Thoracic aorta (tissue), 2 donors: ENCODE measurements around the gene ATP1A3. TPM values are rescaled to one million over a fixed set of nuclear protein-coding genes. Genes with fewer than 3 reads are reported as not detected.

Experiments
- ATAC-seq: fragments of 150-250 bp; one replicate; pipeline ENCODE4 v1.8.0; 2017; ENCODE audit warnings: low read depth; ENCODE audit not compliant: insufficient number of reproducible peaks, low FRiP score
- DNase-seq: peaks from one replicate; pipeline ENCODE4 v3.0.0-alpha.2; 2020; ENCODE audit warnings: low spot score
- H3K27ac ChIP-seq, 2 donors: fragments of 200-600 bp; sonication (generic); 1 replicate in 1 of 2; 2 replicates in 1 of 2; pipeline ENCODE4 v1.5.1; 2016; ENCODE audit warnings: mild to moderate bottlenecking in 2 of 2, moderate library complexity in 2 of 2
- H3K27me3 ChIP-seq: fragments of 200-600 bp; sonication (generic); replicated peaks from 2 replicates; pipeline ENCODE4 v1.6.0; 2016; ENCODE audit warnings: mild to moderate bottlenecking; ENCODE audit not compliant: insufficient read depth
- H3K36me3 ChIP-seq: fragments of 200-600 bp; sonication (generic); one replicate; pipeline ENCODE4 v1.5.1; 2016
- H3K4me1 ChIP-seq, 2 donors: fragments of 200-600 bp; sonication (generic); 1 replicate in 1 of 2; 2 replicates in 1 of 2; pipeline versions ENCODE4 v1.5.1 to v1.6.0; 2016; ENCODE audit warnings: low read depth in 2 of 2, mild to moderate bottlenecking in 1 of 2; ENCODE audit not compliant: control insufficient read depth in 1 of 2
- H3K4me3 ChIP-seq: fragments of 200-600 bp; sonication (generic); 2 replicates; pipeline ENCODE4 v1.5.1; 2016; ENCODE audit warnings: mild to moderate bottlenecking
- H3K9me3 ChIP-seq: fragments of 200-600 bp; sonication (generic); 2 replicates; pipeline ENCODE4 v1.5.1; 2016
- total RNA-seq, 2 donors: library from RNA; depleted of rRNA; stranded (reverse); fragments of >200 nt; gene quantifications; one replicate each; pipeline versions ENCODE4 v1.1.0 to v1.2.3, GENCODE V29; 2016
- TF ChIP-seq, protein P1 (sequence below): fragments of 200-600 bp; sonication (generic); IDR thresholded peaks from one replicate; pipeline ENCODE4 v1.5.1; 2019; ENCODE audit warnings: antibody characterized with exemption

Gene ATP1A3
- total RNA-seq, 2 donors from 2014 or later = 0.14 TPM; not detected in 1

DNA sequence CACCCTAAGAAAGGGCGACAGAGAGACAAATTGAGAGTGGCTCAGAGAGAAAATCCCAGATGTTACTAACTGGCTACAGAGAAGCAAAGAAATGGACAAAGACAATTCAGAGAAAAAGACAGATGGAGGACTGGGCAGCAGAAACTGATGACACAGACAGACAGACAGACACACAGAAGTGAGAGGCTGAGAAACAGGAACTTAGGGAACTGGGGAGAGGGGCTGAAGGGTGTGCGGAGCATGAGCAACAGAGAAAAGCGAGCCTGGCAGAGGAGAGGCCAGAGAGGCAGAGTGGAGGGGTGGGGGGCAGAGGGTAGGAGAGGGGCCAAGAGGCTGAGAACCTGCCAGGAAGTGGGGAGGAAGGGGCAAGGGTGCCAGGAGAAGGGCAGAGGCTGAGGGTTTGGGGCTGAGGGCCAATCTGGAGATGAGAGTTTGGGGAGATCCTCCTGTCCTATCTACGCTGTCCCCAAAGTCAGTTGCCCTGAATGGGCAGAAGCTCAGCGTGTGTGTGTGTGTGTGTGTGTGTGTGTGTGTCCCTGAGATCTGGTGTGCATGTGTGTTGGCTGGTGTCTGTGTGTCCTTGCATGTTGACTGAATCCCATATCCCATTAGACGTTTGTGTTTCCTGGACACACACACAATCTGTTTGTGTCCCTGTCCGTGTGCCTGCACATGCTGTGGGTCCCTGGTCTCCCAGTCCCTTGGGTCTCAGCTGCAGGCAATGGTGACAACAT, 60.2 kb downstream of the ATP1A3 start:
- no peak for DNase-seq

DNA sequence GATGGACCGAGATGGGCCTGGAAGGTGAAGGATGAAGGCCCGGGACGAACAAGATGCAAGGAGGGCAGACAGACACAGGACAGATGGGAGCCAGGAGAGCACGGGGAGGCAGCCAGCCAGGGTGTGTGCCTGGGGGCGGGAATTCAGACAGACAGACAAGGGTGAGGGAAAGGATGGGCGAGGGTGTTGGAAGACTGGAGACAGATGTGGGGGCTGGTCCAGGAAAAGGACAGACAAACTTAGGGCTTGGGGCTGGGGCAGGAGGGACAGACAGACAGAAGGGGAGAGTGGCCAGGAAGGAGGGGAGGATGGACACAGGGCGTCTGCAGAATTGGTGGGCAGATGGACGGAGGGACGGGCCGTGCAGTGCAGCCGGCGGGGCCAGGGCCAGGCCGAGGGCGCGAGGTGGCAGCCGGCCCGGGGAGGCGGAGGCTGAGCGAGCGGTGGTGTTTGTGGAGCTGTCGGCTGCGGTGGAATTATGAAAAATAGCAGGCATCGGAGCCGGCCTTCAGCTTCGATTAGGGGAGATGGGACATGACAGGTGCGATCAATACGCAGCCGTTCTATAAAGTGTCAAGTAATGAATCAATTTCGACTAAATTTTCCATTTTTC, 61.2 kb downstream of the ATP1A3 start:
- H3K36me3 ChIP-seq = no peaks in the 10 kb centered on the region
- H3K9me3 ChIP-seq = no peaks in the 10 kb centered on the region
- TF ChIP-seq, protein P1, sequence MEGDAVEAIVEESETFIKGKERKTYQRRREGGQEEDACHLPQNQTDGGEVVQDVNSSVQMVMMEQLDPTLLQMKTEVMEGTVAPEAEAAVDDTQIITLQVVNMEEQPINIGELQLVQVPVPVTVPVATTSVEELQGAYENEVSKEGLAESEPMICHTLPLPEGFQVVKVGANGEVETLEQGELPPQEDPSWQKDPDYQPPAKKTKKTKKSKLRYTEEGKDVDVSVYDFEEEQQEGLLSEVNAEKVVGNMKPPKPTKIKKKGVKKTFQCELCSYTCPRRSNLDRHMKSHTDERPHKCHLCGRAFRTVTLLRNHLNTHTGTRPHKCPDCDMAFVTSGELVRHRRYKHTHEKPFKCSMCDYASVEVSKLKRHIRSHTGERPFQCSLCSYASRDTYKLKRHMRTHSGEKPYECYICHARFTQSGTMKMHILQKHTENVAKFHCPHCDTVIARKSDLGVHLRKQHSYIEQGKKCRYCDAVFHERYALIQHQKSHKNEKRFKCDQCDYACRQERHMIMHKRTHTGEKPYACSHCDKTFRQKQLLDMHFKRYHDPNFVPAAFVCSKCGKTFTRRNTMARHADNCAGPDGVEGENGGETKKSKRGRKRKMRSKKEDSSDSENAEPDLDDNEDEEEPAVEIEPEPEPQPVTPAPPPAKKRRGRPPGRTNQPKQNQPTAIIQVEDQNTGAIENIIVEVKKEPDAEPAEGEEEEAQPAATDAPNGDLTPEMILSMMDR = no peak
- no peak overlapping the region for H3K27ac ChIP-seq
- ATAC-seq (no peak), DNase-seq (no peak)
- peaks cover 12% of the 10 kb centered on the region for H3K27me3 ChIP-seq
- peaks cover 9 to 12% of the 10 kb centered on the region in 2 donors for H3K4me1 ChIP-seq
- no peak overlapping the region for H3K4me3 ChIP-seq

More for the DNA sequence above, 60.2 kb downstream of the ATP1A3 start:
- no peak overlapping the region for H3K4me3 ChIP-seq
- H3K27ac ChIP-seq = no peak overlapping the region
- H3K36me3 ChIP-seq = no peaks in the 10 kb centered on the region
- TF ChIP-seq, protein P1 = no peak
- H3K27me3 ChIP-seq = peaks cover 12% of the 10 kb centered on the region
- no peak for ATAC-seq
- H3K4me1 ChIP-seq = peaks cover under 1 to 4% of the 10 kb centered on the region in 2 donors
- no peaks in the 10 kb centered on the region for H3K9me3 ChIP-seq

GRCh38 chr19:41932259-41932719, 61.7 kb downstream of the ATP1A3 start:
- TF ChIP-seq, protein P1 = no peak
- no peaks in the 10 kb centered on the region for H3K9me3 ChIP-seq
- ATAC-seq (no peak), DNase-seq (no peak)
- H3K4me3 ChIP-seq = no peak overlapping the region
- peaks cover 12% of the 10 kb centered on the region for H3K27me3 ChIP-seq
- H3K27ac ChIP-seq = no peak overlapping the region
- peaks cover 9 to 12% of the 10 kb centered on the region in 2 donors for H3K4me1 ChIP-seq
- H3K36me3 ChIP-seq = no peaks in the 10 kb centered on the region

GRCh38 chr19:41930926-41931592, 63.0 kb downstream of the ATP1A3 start:
- TF ChIP-seq, protein P1 = no peak
- peaks cover 16% of the 10 kb centered on the region for H3K27me3 ChIP-seq
- H3K4me1 ChIP-seq = peaks cover 9 to 12% of the 10 kb centered on the region in 2 donors
- no peaks in the 10 kb centered on the region for H3K9me3 ChIP-seq
- H3K27ac ChIP-seq = no peak overlapping the region
- no peaks in the 10 kb centered on the region for H3K36me3 ChIP-seq
- no peak overlapping the region for H3K4me3 ChIP-seq
- DNase-seq (no peak), ATAC-seq (no peak)

GRCh38 chr19:41930322-41930722, 63.7 kb downstream of the ATP1A3 start:
- ATAC-seq (no peak), DNase-seq (no peak)
- Histone ChIP-seq H3K27me3 (peaks cover 19% of the 10 kb centered on the region), H3K36me3 (no peaks in the 10 kb centered on the region), H3K4me1 (peaks cover 9 to 12% of the 10 kb centered on the region in 2 donors), H3K9me3 (no peaks in the 10 kb centered on the region), H3K4me3 (no peak overlapping the region), H3K27ac (no peak overlapping the region)
- TF ChIP-seq, protein P1 = no peak
